Osteocyte (in vitro differentiated cells): ENCODE measurements around the gene KLF13. TPM values are rescaled to one million over a fixed set of nuclear protein-coding genes. Genes with fewer than 3 reads are reported as not detected.
A peak's percentile ranks its signal among the peaks of the same experiment; 100 is the strongest.

Experiments used
- DNase-seq: peaks from one replicate; pipeline ENCODE4 v3.0.0; 2021; ENCODE audit warnings: mixed read lengths; ENCODE audit not compliant: unreplicated experiment; ENCODE audit errors: extremely low spot score
- H3K27ac Mint-ChIP-seq: one replicate; pipeline ENCODE4 v1.8.0; 2021; ENCODE audit warnings: mild to moderate bottlenecking, mixed read lengths; ENCODE audit not compliant: unreplicated experiment
- H3K27me3 Mint-ChIP-seq: one replicate; pipeline ENCODE4 v1.8.0; 2021; ENCODE audit warnings: mixed read lengths; ENCODE audit not compliant: unreplicated experiment
- H3K36me3 Mint-ChIP-seq: one replicate; pipeline ENCODE4 v1.8.0; 2021; ENCODE audit warnings: mixed read lengths; ENCODE audit not compliant: unreplicated experiment
- H3K4me1 Mint-ChIP-seq: one replicate; pipeline ENCODE4 v1.8.0; 2021; ENCODE audit warnings: mixed read lengths; ENCODE audit not compliant: unreplicated experiment
- H3K4me3 Mint-ChIP-seq: one replicate; pipeline ENCODE4 v1.8.0; 2021; ENCODE audit warnings: mild to moderate bottlenecking, moderate library complexity, mixed read lengths; ENCODE audit not compliant: unreplicated experiment
- H3K9me3 Mint-ChIP-seq: one replicate; pipeline ENCODE4 v1.8.0; 2021; ENCODE audit warnings: mixed read lengths; ENCODE audit not compliant: unreplicated experiment
- total RNA-seq: library from RNA; stranded (reverse); gene quantifications from 2 replicates; pipeline ENCODE4 v1.2.1, GENCODE V29; 2021
- TF ChIP-seq, protein P1 (sequence below): fragments of 200-600 bp; sonication (generic); IDR thresholded peaks from 2 replicates; pipeline ENCODE4 v1.5.0; 2021; ENCODE audit warnings: antibody characterized with exemption, mild to moderate bottlenecking, moderate library complexity

Gene KLF13
- total RNA-seq, 1 donor from 2014 or later = 54.5 TPM

DNA sequence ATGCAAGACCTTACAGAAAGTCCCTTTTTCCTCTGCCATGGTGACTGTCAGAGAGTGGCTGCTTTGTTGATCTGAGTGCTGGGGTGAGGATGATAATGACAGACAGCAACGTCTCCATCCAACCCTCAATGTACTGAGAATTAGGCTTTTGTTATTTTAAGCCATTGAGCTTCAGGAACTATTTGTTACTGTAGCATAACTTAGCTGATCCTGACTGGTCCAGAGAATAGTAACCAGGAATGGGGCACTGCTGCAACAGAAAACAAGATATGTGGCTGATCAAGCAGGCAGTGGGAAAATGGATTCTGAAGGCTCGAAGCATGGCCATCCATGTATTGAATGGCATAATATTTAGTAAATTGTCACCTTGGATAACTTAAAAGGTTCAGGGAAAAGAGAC, 5.2 kb upstream of the KLF13 start:
- no peak overlapping the region for H3K27ac Mint-ChIP-seq
- no peaks in the 10 kb centered on the region for H3K36me3 Mint-ChIP-seq
- H3K9me3 Mint-ChIP-seq = no peaks in the 10 kb centered on the region
- H3K4me1 Mint-ChIP-seq = peaks cover 6% of the 10 kb centered on the region
- TF ChIP-seq, protein P1, sequence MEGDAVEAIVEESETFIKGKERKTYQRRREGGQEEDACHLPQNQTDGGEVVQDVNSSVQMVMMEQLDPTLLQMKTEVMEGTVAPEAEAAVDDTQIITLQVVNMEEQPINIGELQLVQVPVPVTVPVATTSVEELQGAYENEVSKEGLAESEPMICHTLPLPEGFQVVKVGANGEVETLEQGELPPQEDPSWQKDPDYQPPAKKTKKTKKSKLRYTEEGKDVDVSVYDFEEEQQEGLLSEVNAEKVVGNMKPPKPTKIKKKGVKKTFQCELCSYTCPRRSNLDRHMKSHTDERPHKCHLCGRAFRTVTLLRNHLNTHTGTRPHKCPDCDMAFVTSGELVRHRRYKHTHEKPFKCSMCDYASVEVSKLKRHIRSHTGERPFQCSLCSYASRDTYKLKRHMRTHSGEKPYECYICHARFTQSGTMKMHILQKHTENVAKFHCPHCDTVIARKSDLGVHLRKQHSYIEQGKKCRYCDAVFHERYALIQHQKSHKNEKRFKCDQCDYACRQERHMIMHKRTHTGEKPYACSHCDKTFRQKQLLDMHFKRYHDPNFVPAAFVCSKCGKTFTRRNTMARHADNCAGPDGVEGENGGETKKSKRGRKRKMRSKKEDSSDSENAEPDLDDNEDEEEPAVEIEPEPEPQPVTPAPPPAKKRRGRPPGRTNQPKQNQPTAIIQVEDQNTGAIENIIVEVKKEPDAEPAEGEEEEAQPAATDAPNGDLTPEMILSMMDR = no peak
- H3K27me3 Mint-ChIP-seq = peaks cover 23% of the 10 kb centered on the region
- no peak for DNase-seq
- H3K4me3 Mint-ChIP-seq = no peak overlapping the region

DNA sequence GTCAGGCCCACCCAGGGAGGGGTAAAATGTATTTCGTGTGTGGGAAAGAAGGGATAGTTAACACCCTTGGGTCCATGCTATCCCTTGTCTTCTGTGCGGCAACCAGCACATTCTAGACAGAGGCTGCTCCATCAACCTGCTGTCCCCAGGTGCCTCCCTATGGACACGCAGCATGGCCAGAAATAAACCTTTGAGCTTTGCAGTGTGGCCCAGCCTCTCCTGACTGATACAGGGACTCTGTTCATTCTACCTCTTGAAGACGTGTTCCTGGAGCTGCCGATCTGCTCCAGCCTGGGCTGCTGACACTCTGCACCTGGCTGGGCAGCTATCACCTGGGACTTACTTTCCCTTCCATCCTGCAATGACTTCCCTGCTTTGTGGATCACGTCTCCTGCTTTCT, 4.1 kb upstream of the KLF13 start:
- peaks cover 17% of the 10 kb centered on the region for H3K27me3 Mint-ChIP-seq
- no peak overlapping the region for H3K27ac Mint-ChIP-seq
- peaks cover 6% of the 10 kb centered on the region for H3K4me1 Mint-ChIP-seq
- TF ChIP-seq, protein P1 = no peak
- no peaks in the 10 kb centered on the region for H3K36me3 Mint-ChIP-seq
- no peak overlapping the region for H3K4me3 Mint-ChIP-seq
- H3K9me3 Mint-ChIP-seq = no peaks in the 10 kb centered on the region
- no peak for DNase-seq

DNA sequence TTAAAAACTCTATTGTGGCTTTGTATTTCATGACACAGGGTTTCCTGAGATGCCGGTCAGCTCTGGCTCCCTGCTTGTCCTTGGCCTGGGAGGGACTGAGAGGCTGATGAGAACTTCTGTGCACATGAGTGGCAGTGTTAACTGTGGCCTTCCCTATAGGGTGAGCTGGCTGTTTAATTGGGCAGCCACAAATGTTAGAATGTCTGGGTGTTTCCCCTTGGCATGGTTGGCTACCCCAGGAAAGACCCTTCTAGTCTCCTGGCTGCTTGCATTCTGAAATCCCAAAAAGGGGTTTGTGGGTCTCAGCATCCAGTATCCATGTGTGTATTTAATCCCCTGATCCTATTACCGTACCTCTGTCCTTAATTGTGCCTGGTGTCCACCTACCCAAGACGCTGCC, 3.0 kb upstream of the KLF13 start:
- H3K4me3 Mint-ChIP-seq = no peak overlapping the region
- H3K36me3 Mint-ChIP-seq = no peaks in the 10 kb centered on the region
- no peak overlapping the region for H3K27ac Mint-ChIP-seq
- peaks cover 10% of the 10 kb centered on the region for H3K27me3 Mint-ChIP-seq
- no peak for DNase-seq
- no peaks in the 10 kb centered on the region for H3K9me3 Mint-ChIP-seq
- TF ChIP-seq, protein P1 = no peak
- H3K4me1 Mint-ChIP-seq = peaks cover 7% of the 10 kb centered on the region

DNA sequence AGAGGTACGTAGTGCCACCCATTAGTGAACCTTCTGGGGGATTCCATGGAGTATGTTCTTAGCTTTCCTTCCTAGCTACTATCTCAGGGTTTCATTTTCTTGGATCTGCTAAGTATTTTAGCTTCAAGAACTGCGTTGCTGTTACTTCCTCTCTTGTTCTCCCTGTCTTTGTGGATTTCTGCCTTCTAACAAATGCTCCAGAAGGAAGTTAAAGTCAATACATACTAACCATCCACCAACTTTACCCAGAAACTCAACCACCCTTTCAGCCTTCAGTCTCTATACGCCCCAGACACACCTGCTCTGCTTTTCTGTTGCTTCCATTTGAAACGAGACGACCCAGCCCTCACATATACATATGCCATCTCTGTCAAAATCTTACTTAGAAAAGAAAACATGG, 2.4 kb upstream of the KLF13 start:
- TF ChIP-seq, protein P1 = no peak
- H3K36me3 Mint-ChIP-seq = no peaks in the 10 kb centered on the region
- peaks cover 9% of the 10 kb centered on the region for H3K27me3 Mint-ChIP-seq
- no peak for DNase-seq
- H3K27ac Mint-ChIP-seq = no peak overlapping the region
- no peaks in the 10 kb centered on the region for H3K9me3 Mint-ChIP-seq
- peaks cover 13% of the 10 kb centered on the region for H3K4me1 Mint-ChIP-seq
- H3K4me3 Mint-ChIP-seq = no peak overlapping the region

DNA sequence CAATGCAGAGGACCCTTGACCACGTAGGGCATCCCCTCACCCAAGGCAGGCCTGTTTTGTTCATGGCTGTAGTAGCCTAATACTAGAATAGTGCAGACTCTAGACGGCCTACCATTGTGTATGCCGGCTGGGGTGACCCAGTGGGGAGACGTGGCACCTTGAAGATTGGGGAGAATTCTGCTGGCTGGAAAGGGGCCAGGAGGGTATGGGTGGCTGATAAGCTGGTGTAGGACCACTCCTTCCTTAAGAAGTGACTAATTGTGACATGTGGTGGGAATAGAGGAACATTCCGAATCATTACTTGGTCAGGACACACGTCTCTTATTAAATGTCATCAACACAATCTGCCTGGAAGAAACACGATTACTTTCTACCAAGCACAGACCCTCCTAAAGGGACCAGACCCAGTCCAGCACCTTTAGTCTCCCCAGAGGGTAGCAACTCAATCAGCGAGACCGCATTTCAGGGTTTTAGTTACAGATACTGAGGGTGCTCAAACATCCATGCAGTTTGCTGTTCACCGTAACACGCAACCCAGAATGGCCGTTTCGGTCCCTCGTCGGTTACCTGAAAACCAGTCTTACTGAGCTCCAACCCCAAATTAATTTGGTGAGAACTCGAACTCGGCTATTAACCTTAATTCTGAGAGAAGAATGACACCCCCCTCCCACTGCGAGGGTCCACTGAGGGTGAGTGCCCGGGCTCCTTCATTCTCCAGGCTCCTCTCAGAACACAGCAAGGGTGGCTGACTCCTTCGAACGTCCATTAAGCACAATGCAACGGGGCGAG, 1.6 kb upstream of the KLF13 start:
- peak overlapping the region; percentile 88 for H3K27ac Mint-ChIP-seq
- no peak for DNase-seq
- TF ChIP-seq, protein P1 = no peak
- peak overlapping the region; percentile 78 for H3K4me3 Mint-ChIP-seq
- peaks cover 20% of the 10 kb centered on the region for H3K4me1 Mint-ChIP-seq
- no peaks in the 10 kb centered on the region for H3K36me3 Mint-ChIP-seq
- peaks cover 4% of the 10 kb centered on the region for H3K27me3 Mint-ChIP-seq
- H3K9me3 Mint-ChIP-seq = no peaks in the 10 kb centered on the region
